ENCODE results near the gene RPL12. TPM values are rescaled to one million over a fixed set of nuclear protein-coding genes. Genes with fewer than 3 reads are reported as not detected.
A peak's percentile ranks its signal among the peaks of the same experiment; 100 is the strongest.

RPL12 gene
- total and polyA plus RNA-seq, 10 donors = 1,013 to 9,017 (median 1,657) TPM

- WGBS, 5 donors = 94 to 99% (median 97%) methylated on average over 9 of the region's 9 CpGs
- TF ChIP-seq POLR2AphosphoS5 (IDR thresholded peaks at IDR 0.05) (no peak), CTCF (IDR thresholded peaks at IDR 0.05 in 8 of 11, conservative IDR thresholded peaks at IDR 0.05 in 3 of 11) (no peak), POLR2A (IDR thresholded peaks at IDR 0.05) (no peak)
- Histone ChIP-seq H3K4me1 (no peaks in the 10 kb centered on the region), H3K9me3 (no peaks in the 10 kb centered on the region), H3K36me3 (peaks cover 0 to 100% (median 86%) of the 10 kb centered on the region in 6 donors), H3K4me3 (no peak overlapping the region), H3K27ac (no peak overlapping the region), H3K27me3 (replicated peaks in 1 of 7) (no peaks in the 10 kb centered on the region)
- DNase-seq = no peak
- intact Hi-C loops (cut with DNase I; ENCODE audit: low total_unique reads) = no loop called here
Observed at GRCh38 chr9:127482662-127483061, 31.5 kb upstream of the RPL12 start.

- no peak for DNase-seq
- H3K9me3 ChIP-seq = no peaks in the 10 kb centered on the region
- H3K27me3 ChIP-seq (replicated peaks in 1 of 7) = no peaks in the 10 kb centered on the region
- no peak overlapping the region for H3K27ac ChIP-seq
- intact Hi-C loops (cut with DNase I; ENCODE audit: low total_unique reads) = no loop called here
- WGBS, 5 donors = 85 to 96% (median 91%) methylated on average over 11 to 17 of the region's 17 CpGs
- peaks cover 0 to 100% (median 73%) of the 10 kb centered on the region in 6 donors for H3K36me3 ChIP-seq
- H3K4me1 ChIP-seq = no peaks in the 10 kb centered on the region
- H3K4me3 ChIP-seq = no peak overlapping the region
- TF ChIP-seq CTCF (IDR thresholded peaks at IDR 0.05 in 8 of 11, conservative IDR thresholded peaks at IDR 0.05 in 3 of 11) (no peak), POLR2A (IDR thresholded peaks at IDR 0.05) (no peak), POLR2AphosphoS5 (IDR thresholded peaks at IDR 0.05) (peak in 1 of 3 donors; percentile 28)
Observed at GRCh38 chr9:127479507-127480081, 28.4 kb upstream of the RPL12 start.

- 91 to 97% (median 94%) methylated on average over 3 to 5 of the region's 5 CpGs for whole genome bisulfite sequencing, 5 donors
- Histone ChIP-seq H3K4me3 (no peak overlapping the region), H3K27me3 (replicated peaks in 1 of 7) (no peaks in the 10 kb centered on the region), H3K4me1 (no peaks in the 10 kb centered on the region), H3K9me3 (no peaks in the 10 kb centered on the region), H3K27ac (no peak overlapping the region), H3K36me3 (peaks cover 0 to 96% (median 51%) of the 10 kb centered on the region in 6 donors)
- intact Hi-C loops (cut with DNase I; ENCODE audit: low total_unique reads) = no loop called here
- TF ChIP-seq CTCF (IDR thresholded peaks at IDR 0.05 in 8 of 11, conservative IDR thresholded peaks at IDR 0.05 in 3 of 11) = no peak
- no peak for TF ChIP-seq POLR2AphosphoS5 (IDR thresholded peaks at IDR 0.05)
- TF ChIP-seq POLR2A (IDR thresholded peaks at IDR 0.05) = no peak
- no peak for DNase-seq
Observed at GRCh38 chr9:127474592-127474991, 23.4 kb upstream of the RPL12 start.

- TF ChIP-seq CTCF (IDR thresholded peaks at IDR 0.05 in 8 of 11, conservative IDR thresholded peaks at IDR 0.05 in 3 of 11) = no peak
- no peak for TF ChIP-seq POLR2AphosphoS5 (IDR thresholded peaks at IDR 0.05)
- TF ChIP-seq POLR2A (IDR thresholded peaks at IDR 0.05) = no peak
- WGBS, 5 donors = 82 to 96% (median 92%) methylated on average over 4 of the region's 4 CpGs
- intact Hi-C loops (cut with DNase I; ENCODE audit: low total_unique reads) = no loop called here
- H3K4me3 ChIP-seq = no peak overlapping the region
- peaks cover 0 to 96% (median 44%) of the 10 kb centered on the region in 6 donors for H3K36me3 ChIP-seq
- DNase-seq = no peak
- H3K27me3 ChIP-seq (replicated peaks in 1 of 7) = no peaks in the 10 kb centered on the region
- H3K4me1 ChIP-seq = no peaks in the 10 kb centered on the region
- H3K9me3 ChIP-seq = no peaks in the 10 kb centered on the region
- no peak overlapping the region for H3K27ac ChIP-seq
Observed at GRCh38 chr9:127473932-127474331, 22.7 kb upstream of the RPL12 start.
